ENCODE results near the gene CPT1A.

DNA sequence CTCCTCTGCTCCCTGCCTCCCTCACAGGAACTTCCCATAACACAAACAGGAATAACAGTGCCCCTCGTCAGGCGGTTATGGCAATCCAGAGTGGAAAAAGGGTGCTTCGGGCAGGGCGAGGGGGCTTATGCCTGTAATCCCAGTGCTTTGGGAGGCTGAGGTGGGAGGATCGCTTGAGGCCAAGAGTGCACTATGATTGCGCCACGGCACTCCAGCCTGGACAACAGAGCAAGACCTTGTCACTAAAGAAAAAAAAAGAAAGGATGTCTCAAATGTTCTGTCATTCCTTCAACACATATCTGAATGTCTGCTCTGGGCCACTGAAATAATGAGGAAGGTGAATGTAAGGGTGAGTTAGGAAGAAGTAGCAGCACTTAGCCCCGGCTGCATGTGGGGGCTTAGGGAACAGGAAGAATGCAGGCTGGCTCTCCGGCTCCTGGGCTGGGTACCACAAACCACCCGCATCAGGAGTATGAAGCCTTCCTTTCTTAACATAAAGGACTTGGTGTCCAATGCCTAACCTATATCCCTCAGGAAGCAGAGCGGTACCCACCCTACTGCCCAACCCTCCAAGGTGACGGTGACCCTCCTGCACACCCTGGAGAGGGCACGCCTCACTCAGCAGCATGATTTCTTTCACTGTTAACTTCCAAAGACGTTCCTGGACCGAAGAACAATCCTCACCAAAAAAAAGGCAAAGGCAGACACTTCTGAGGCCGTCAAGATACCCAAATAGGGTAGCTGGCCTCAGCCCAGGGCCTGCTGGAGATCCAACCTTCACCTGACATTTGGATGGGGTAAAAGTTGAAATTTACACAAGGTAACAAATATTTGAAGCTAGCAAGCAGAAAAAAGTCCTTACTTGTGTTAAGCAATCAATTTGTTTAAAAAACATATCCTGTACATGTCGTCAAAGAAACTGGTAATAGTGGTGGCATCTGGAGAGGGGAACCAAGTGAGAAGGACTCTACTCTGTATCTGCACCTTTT lies 3.8 kb downstream of the CPT1A start:
- TF ChIP-seq, protein P1, sequence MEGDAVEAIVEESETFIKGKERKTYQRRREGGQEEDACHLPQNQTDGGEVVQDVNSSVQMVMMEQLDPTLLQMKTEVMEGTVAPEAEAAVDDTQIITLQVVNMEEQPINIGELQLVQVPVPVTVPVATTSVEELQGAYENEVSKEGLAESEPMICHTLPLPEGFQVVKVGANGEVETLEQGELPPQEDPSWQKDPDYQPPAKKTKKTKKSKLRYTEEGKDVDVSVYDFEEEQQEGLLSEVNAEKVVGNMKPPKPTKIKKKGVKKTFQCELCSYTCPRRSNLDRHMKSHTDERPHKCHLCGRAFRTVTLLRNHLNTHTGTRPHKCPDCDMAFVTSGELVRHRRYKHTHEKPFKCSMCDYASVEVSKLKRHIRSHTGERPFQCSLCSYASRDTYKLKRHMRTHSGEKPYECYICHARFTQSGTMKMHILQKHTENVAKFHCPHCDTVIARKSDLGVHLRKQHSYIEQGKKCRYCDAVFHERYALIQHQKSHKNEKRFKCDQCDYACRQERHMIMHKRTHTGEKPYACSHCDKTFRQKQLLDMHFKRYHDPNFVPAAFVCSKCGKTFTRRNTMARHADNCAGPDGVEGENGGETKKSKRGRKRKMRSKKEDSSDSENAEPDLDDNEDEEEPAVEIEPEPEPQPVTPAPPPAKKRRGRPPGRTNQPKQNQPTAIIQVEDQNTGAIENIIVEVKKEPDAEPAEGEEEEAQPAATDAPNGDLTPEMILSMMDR (IDR thresholded peaks at IDR 0.05; ENCODE audit: low read depth, low read length), result no peak
- no peak for TF ChIP-seq POLR2A (IDR thresholded peaks at IDR 0.05; ENCODE audit: extremely low read depth, insufficient read length)
